Measurements from ENCODE around the gene PMPCA. TPM values are rescaled to one million over a fixed set of nuclear protein-coding genes. Genes with fewer than 3 reads are reported as not detected.
"Not testable (repeated sequence)": the region's sequence is repeated elsewhere in the genome, so short reads cannot be mapped to it uniquely, and the experiment has no call there.

PMPCA gene
- polyA plus RNA-seq, 5 donors = 42.6 to 55.4 (median 50.2) TPM

GRCh38 chr9:136392538-136393449 lies 17.7 kb upstream of the PMPCA start:
- DNase-seq = no peak

- DNase-seq = no peak
Observed at GRCh38 chr9:136393531-136393930, 16.9 kb upstream of the PMPCA start.

- DNase-seq = no peak
Observed at GRCh38 chr9:136394312-136395019, 16.0 kb upstream of the PMPCA start.

- no peak for DNase-seq
Observed at GRCh38 chr9:136395020-136395340, 15.5 kb upstream of the PMPCA start.

GRCh38 chr9:136395345-136396218 lies 14.9 kb upstream of the PMPCA start:
- no peak for DNase-seq

GRCh38 chr9:136396219-136396515 lies 14.3 kb upstream of the PMPCA start:
- no peak for DNase-seq

- DNase-seq = no peak
Observed at GRCh38 chr9:136397643-136398042, 12.8 kb upstream of the PMPCA start.

GRCh38 chr9:136398286-136398685 lies 12.2 kb upstream of the PMPCA start:
- no peak for DNase-seq

- no peak for DNase-seq
Observed at GRCh38 chr9:136399176-136400037, 11.1 kb upstream of the PMPCA start.

- DNase-seq = peak; percentile 84 to 86
Observed at GRCh38 chr9:136400038-136400834, 10.2 kb upstream of the PMPCA start, which contains the start of gene SNAPC4. Gene SNAPC4 (minus strand): TSS chr9:136400170. CDS start chr9:136398428, 1,742 bp downstream.

GRCh38 chr9:136401173-136401922 lies 9.1 kb upstream of the PMPCA start:
- DNase-seq = no peak

- DNase-seq = no peak
Observed at GRCh38 chr9:136402067-136402466, 8.4 kb upstream of the PMPCA start.

- DNase-seq = no peak
Observed at GRCh38 chr9:136403538-136403914, 6.9 kb upstream of the PMPCA start.

- no peak for DNase-seq
Observed at GRCh38 chr9:136403915-136404800, 6.3 kb upstream of the PMPCA start.

GRCh38 chr9:136404801-136405136 lies 5.7 kb upstream of the PMPCA start:
- no peak for DNase-seq

- no peak for DNase-seq
Observed at GRCh38 chr9:136405481-136405880, 5.0 kb upstream of the PMPCA start.

- DNase-seq = not testable (repeated sequence)
Observed at GRCh38 chr9:136405904-136406303, 4.6 kb upstream of the PMPCA start.

GRCh38 chr9:136407061-136407460 lies 3.4 kb upstream of the PMPCA start:
- DNase-seq = not testable (repeated sequence)

GRCh38 chr9:136407911-136408310 lies 2.5 kb upstream of the PMPCA start:
- no peak for DNase-seq

All from right lung (tissue), 5 donors.